T-helper 2 cell treated with Interferon-gamma antibody and Interleukin-4, amounts not matched to agents 100 ng/mL and 5 ng/mL, for 36 hours (primary cell): ENCODE measurements around the gene TXNRD1. TPM values are rescaled to one million over a fixed set of nuclear protein-coding genes. Genes with fewer than 3 reads are reported as not detected.

ENCODE experiments used
- intact Hi-C: fragments of 100-400 bp; cut with micrococcal nuclease; formaldehyde crosslinking; loops from one replicate; pipeline ENCODE4 v1.15.1; 2023
- total RNA-seq: library from RNA; stranded (reverse); gene quantifications from 2 replicates; pipeline ENCODE4 v1.2.3, GENCODE V29; 2022

Gene TXNRD1
- total RNA-seq, 1 donor from 2014 or later: 97.4 TPM

- intact Hi-C loops: no loop called here
Observed at GRCh38 chr12:104360157-104360556, 144.6 kb downstream of the TXNRD1 start.

GRCh38 chr12:104360983-104361707 lies 145.6 kb downstream of the TXNRD1 start:
- intact Hi-C loops: no loop called here

GRCh38 chr12:104365921-104366410 lies 150.4 kb downstream of the TXNRD1 start:
- intact Hi-C loops: no loop called here

- intact Hi-C loops: no loop called here
Observed at GRCh38 chr12:104369708-104370107, 154.1 kb downstream of the TXNRD1 start.

- intact Hi-C loops: no loop called here
Observed at GRCh38 chr12:104371043-104371870, 155.7 kb downstream of the TXNRD1 start.

GRCh38 chr12:104372061-104372720 lies 156.6 kb downstream of the TXNRD1 start:
- intact Hi-C loops: no loop called here

GRCh38 chr12:104372721-104373335 lies 157.2 kb downstream of the TXNRD1 start:
- intact Hi-C loops: no loop called here

GRCh38 chr12:104374071-104374470 lies 158.5 kb downstream of the TXNRD1 start:
- intact Hi-C loops: no loop called here

- intact Hi-C loops: no loop called here
Observed at GRCh38 chr12:104374806-104375205, 159.2 kb downstream of the TXNRD1 start.

GRCh38 chr12:104375775-104376174 lies 160.2 kb downstream of the TXNRD1 start:
- intact Hi-C loops: no loop called here

- intact Hi-C loops: no loop called here
Observed at GRCh38 chr12:104376650-104377513, 161.3 kb downstream of the TXNRD1 start.

- intact Hi-C loops: no loop called here
Observed at GRCh38 chr12:104377514-104377812, 161.9 kb downstream of the TXNRD1 start.

- intact Hi-C loops: no loop called here
Observed at GRCh38 chr12:104378427-104378826, 162.8 kb downstream of the TXNRD1 start.

GRCh38 chr12:104381341-104381730 lies 165.8 kb downstream of the TXNRD1 start:
- intact Hi-C loops: loop anchor here (1.0 to 10.0 kb wide), 5 partner anchors 221 to 672 kb away; partner anchors contain the start of gene SLC41A2

GRCh38 chr12:104381731-104382480 lies 166.3 kb downstream of the TXNRD1 start:
- intact Hi-C loops: loop anchor here (1.0 to 10.0 kb wide), 6 partner anchors 75 to 671 kb away; partner anchors contain the start of genes CHST11 and SLC41A2

GRCh38 chr12:104384141-104384880 lies 168.7 kb downstream of the TXNRD1 start:
- intact Hi-C loops: loop anchor here (5.0 to 10.0 kb wide), 3 partner anchors 218 to 573 kb away; partner anchors contain the start of gene SLC41A2

GRCh38 chr12:104385510-104385909 lies 169.9 kb downstream of the TXNRD1 start:
- intact Hi-C loops: loop anchor here (10.0 kb wide), 1 partner anchor 299 kb away; no protein-coding TSS in a partner anchor

GRCh38 chr12:104386461-104386860 lies 170.9 kb downstream of the TXNRD1 start:
- intact Hi-C loops: loop anchor here (10.0 kb wide), 1 partner anchor 298 kb away; no protein-coding TSS in a partner anchor

- intact Hi-C loops: loop anchor here (10.0 kb wide), 1 partner anchor 298 kb away; no protein-coding TSS in a partner anchor
Observed at GRCh38 chr12:104387190-104387589, 171.6 kb downstream of the TXNRD1 start.
